GM19328 (cell line): ENCODE data around the gene NCK2.
A peak's percentile ranks its signal among the peaks of the same experiment; 100 is the strongest.

Experiments used
- ATAC-seq: cut with Tn5 transposase; IDR thresholded peaks from one replicate; pipeline ENCODE4 v1.9.1; 2021; ENCODE audit warnings: mild to moderate bottlenecking, moderate library complexity; ENCODE audit not compliant: unreplicated experiment

The NCK2 gene

GRCh38 chr2:105734762-105735538, 9.8 kb upstream of the NCK2 start:
- ATAC-seq = no peak

- no peak for ATAC-seq
Measured at GRCh38 chr2:105736145-105736544, 8.6 kb upstream of the NCK2 start.

- ATAC-seq = no peak
Measured at GRCh38 chr2:105737980-105738657, 6.6 kb upstream of the NCK2 start.

GRCh38 chr2:105738658-105739241, 6.0 kb upstream of the NCK2 start:
- no peak for ATAC-seq

- no peak for ATAC-seq
Measured at GRCh38 chr2:105739426-105739825, 5.3 kb upstream of the NCK2 start.

GRCh38 chr2:105739944-105740530, 4.7 kb upstream of the NCK2 start:
- no peak for ATAC-seq

- no peak for ATAC-seq
Measured at GRCh38 chr2:105741174-105741573, 3.5 kb upstream of the NCK2 start.

GRCh38 chr2:105741617-105742016, 3.1 kb upstream of the NCK2 start:
- no peak for ATAC-seq

- ATAC-seq = peak; percentile 79
Measured at GRCh38 chr2:105744091-105744908, 412 bp upstream of the NCK2 start.

- ATAC-seq = no peak
Measured at GRCh38 chr2:105746177-105747080, 1.7 kb downstream of the NCK2 start.

GRCh38 chr2:105747254-105747894, 2.7 kb downstream of the NCK2 start:
- ATAC-seq = no peak

- no peak for ATAC-seq
Measured at GRCh38 chr2:105747991-105748390, 3.3 kb downstream of the NCK2 start.

GRCh38 chr2:105748566-105748965, 3.9 kb downstream of the NCK2 start:
- ATAC-seq = no peak

GRCh38 chr2:105749583-105750400, 5.1 kb downstream of the NCK2 start:
- no peak for ATAC-seq

- ATAC-seq = no peak
Measured at GRCh38 chr2:105750735-105751134, 6.0 kb downstream of the NCK2 start.

GRCh38 chr2:105751272-105751671, 6.6 kb downstream of the NCK2 start:
- no peak for ATAC-seq

GRCh38 chr2:105752691-105753358, 8.1 kb downstream of the NCK2 start:
- no peak for ATAC-seq

- no peak for ATAC-seq
Measured at GRCh38 chr2:105753380-105753779, 8.7 kb downstream of the NCK2 start.
